MM.1S (cell line): Measurements from ENCODE around the gene ESYT3.

Experiments used
- DNase-seq: peaks from one replicate; pipeline ENCODE4 v3.0.0-alpha.2; 2015
- H2AFZ ChIP-seq: fragments of 300-600 bp; sonication (generic); 2 replicates; pipeline ENCODE4 v1.6.0; 2016; ENCODE audit warnings: antibody characterized with exemption, low read length
- H3F3A ChIP-seq: fragments of 300-600 bp; sonication (generic); 2 replicates; pipeline ENCODE4 v1.6.1; 2016; ENCODE audit warnings: mild to moderate bottlenecking, antibody characterized with exemption, low read length, moderate library complexity, mixed read lengths; ENCODE audit not compliant: insufficient read depth
- H3K27ac ChIP-seq: fragments of 300-600 bp; sonication (generic); 2 replicates; pipeline ENCODE4 v1.5.1; 2016; ENCODE audit warnings: mild to moderate bottlenecking, low read length
- H3K27me3 ChIP-seq: fragments of 300-600 bp; sonication (generic); replicated peaks from 2 replicates; pipeline ENCODE4 v1.6.0; 2016; ENCODE audit warnings: low read length; ENCODE audit not compliant: insufficient read depth
- H3K36me3 ChIP-seq: fragments of 300-600 bp; sonication (generic); replicated peaks from 2 replicates; pipeline ENCODE4 v1.6.1; 2016; ENCODE audit warnings: mild to moderate bottlenecking, low read length, mixed read lengths; ENCODE audit not compliant: insufficient read depth
- H3K4me1 ChIP-seq: fragments of 300-600 bp; sonication (generic); 2 replicates; pipeline ENCODE4 v1.6.1; 2016; ENCODE audit warnings: low read length, mixed read lengths
- H3K4me2 ChIP-seq: fragments of 300-600 bp; sonication (generic); 2 replicates; pipeline ENCODE4 v1.6.0; 2016; ENCODE audit warnings: low read depth, low read length
- H3K4me3 ChIP-seq: fragments of 300-600 bp; sonication (generic); 2 replicates; pipeline ENCODE4 v1.5.1; 2016; ENCODE audit warnings: low read length, mixed read lengths
- H3K79me2 ChIP-seq: fragments of 300-600 bp; sonication (generic); 2 replicates; pipeline ENCODE4 v1.6.1; 2016; ENCODE audit warnings: mixed run types, low read length, mixed read lengths
- H3K9ac ChIP-seq: fragments of 300-600 bp; sonication (generic); 2 replicates; pipeline ENCODE4 v1.6.1; 2016; ENCODE audit warnings: low read length, mixed read lengths
- H3K9me2 ChIP-seq: fragments of 300-600 bp; sonication (generic); replicated peaks from 2 replicates; pipeline ENCODE4 v1.6.1; 2016; ENCODE audit warnings: mild to moderate bottlenecking, low read length, mixed read lengths; ENCODE audit not compliant: insufficient read depth
- H3K9me3 ChIP-seq: fragments of 300-600 bp; sonication (generic); replicated peaks from 2 replicates; pipeline ENCODE4 v1.6.1; 2016; ENCODE audit warnings: mild to moderate bottlenecking, low read length, mixed read lengths; ENCODE audit not compliant: insufficient read depth
- H4K20me1 ChIP-seq: fragments of 300-600 bp; sonication (generic); 2 replicates; pipeline ENCODE4 v1.6.1; 2016; ENCODE audit warnings: mild to moderate bottlenecking, low read length, moderate library complexity, mixed read lengths; ENCODE audit not compliant: insufficient read depth
- CTCF ChIP-seq: fragments of 300-600 bp; sonication (generic); IDR thresholded peaks from 2 replicates; pipeline ENCODE4 v1.5.1; 2016; ENCODE audit warnings: antibody characterized with exemption, low read length, mixed read lengths
- EZH2 ChIP-seq: fragments of 300-600 bp; sonication (generic); optimal IDR thresholded peaks from 2 replicates; pipeline ENCODE3; 2017; ENCODE audit warnings: low read depth, mild to moderate bottlenecking, antibody characterized with exemption, low read length, mixed read lengths
- EZH2phosphoT487 ChIP-seq: fragments of 300-600 bp; sonication (generic); IDR thresholded peaks from 2 replicates; pipeline ENCODE4 v1.6.1; 2018; ENCODE audit warnings: antibody characterized with exemption, low read length

ESYT3 gene

GRCh38 chr3:138440121-138440521 is 5.7 kb downstream of the ESYT3 start:
- Histone ChIP-seq H2AFZ (no peak overlapping the region), H3F3A (no peaks in the 10 kb centered on the region), H3K4me1 (no peaks in the 10 kb centered on the region), H4K20me1 (no peaks in the 10 kb centered on the region), H3K27ac (no peak overlapping the region), H3K4me2 (no peak overlapping the region), H3K27me3 (no peaks in the 10 kb centered on the region), H3K9me2 (no peaks in the 10 kb centered on the region), H3K9ac (no peak overlapping the region), H3K4me3 (no peak overlapping the region), H3K79me2 (no peaks in the 10 kb centered on the region), H3K36me3 (no peaks in the 10 kb centered on the region), H3K9me3 (no peaks in the 10 kb centered on the region)
- TF ChIP-seq CTCF (no peak), EZH2 (no peak), EZH2phosphoT487 (no peak)
- no peak for DNase-seq

- Histone ChIP-seq H3K9me3 (no peaks in the 10 kb centered on the region), H2AFZ (no peak overlapping the region), H3K4me3 (no peak overlapping the region), H3K4me1 (no peaks in the 10 kb centered on the region), H3K9ac (no peak overlapping the region), H3K79me2 (no peaks in the 10 kb centered on the region), H3K4me2 (no peak overlapping the region), H3F3A (no peaks in the 10 kb centered on the region), H3K9me2 (no peaks in the 10 kb centered on the region), H4K20me1 (no peaks in the 10 kb centered on the region), H3K36me3 (no peaks in the 10 kb centered on the region), H3K27me3 (no peaks in the 10 kb centered on the region), H3K27ac (no peak overlapping the region)
- no peak for DNase-seq
- no peak for TF ChIP-seq EZH2
- no peak for TF ChIP-seq EZH2phosphoT487
Measured at GRCh38 chr3:138440596-138440995, 6.2 kb downstream of the ESYT3 start.

GRCh38 chr3:138441256-138441655 is 6.8 kb downstream of the ESYT3 start:
- Histone ChIP-seq H3K79me2 (no peaks in the 10 kb centered on the region), H3K27me3 (no peaks in the 10 kb centered on the region), H3K4me1 (no peaks in the 10 kb centered on the region), H3K4me2 (no peak overlapping the region), H3K9ac (no peak overlapping the region), H3K4me3 (no peak overlapping the region), H3F3A (no peaks in the 10 kb centered on the region), H3K9me3 (no peaks in the 10 kb centered on the region), H3K36me3 (no peaks in the 10 kb centered on the region), H3K9me2 (no peaks in the 10 kb centered on the region), H2AFZ (no peak overlapping the region), H4K20me1 (no peaks in the 10 kb centered on the region), H3K27ac (no peak overlapping the region)
- no peak for TF ChIP-seq CTCF
- TF ChIP-seq EZH2phosphoT487: no peak
- TF ChIP-seq EZH2: no peak
- no peak for DNase-seq

- H3K79me2 ChIP-seq: no peaks in the 10 kb centered on the region
- no peak overlapping the region for H3K4me3 ChIP-seq
- no peak overlapping the region for H3K4me2 ChIP-seq
- no peaks in the 10 kb centered on the region for H4K20me1 ChIP-seq
- TF ChIP-seq EZH2: no peak
- no peak for TF ChIP-seq CTCF
- no peak for TF ChIP-seq EZH2phosphoT487
- no peak for DNase-seq
- H3K4me1 ChIP-seq: no peaks in the 10 kb centered on the region
- no peak overlapping the region for H2AFZ ChIP-seq
- H3K9ac ChIP-seq: no peak overlapping the region
- no peaks in the 10 kb centered on the region for H3K36me3 ChIP-seq
- H3K27ac ChIP-seq: no peak overlapping the region
- no peaks in the 10 kb centered on the region for H3K27me3 ChIP-seq
- H3F3A ChIP-seq: no peaks in the 10 kb centered on the region
- H3K9me3 ChIP-seq: no peaks in the 10 kb centered on the region
- H3K9me2 ChIP-seq: no peaks in the 10 kb centered on the region
Measured at GRCh38 chr3:138441742-138442141, 7.3 kb downstream of the ESYT3 start.
